GM12874 (cell line): Measurements from ENCODE around the gene MFSD6.

Source experiments
- TF ChIP-seq, protein P1 (sequence below): IDR thresholded peaks from 2 replicates; pipeline ENCODE4 v1.5.1; 2011; ENCODE audit warnings: low read depth, mild to moderate bottlenecking, control low read depth, low read length, moderate library complexity; ENCODE audit not compliant: insufficient read depth

The MFSD6 gene

DNA sequence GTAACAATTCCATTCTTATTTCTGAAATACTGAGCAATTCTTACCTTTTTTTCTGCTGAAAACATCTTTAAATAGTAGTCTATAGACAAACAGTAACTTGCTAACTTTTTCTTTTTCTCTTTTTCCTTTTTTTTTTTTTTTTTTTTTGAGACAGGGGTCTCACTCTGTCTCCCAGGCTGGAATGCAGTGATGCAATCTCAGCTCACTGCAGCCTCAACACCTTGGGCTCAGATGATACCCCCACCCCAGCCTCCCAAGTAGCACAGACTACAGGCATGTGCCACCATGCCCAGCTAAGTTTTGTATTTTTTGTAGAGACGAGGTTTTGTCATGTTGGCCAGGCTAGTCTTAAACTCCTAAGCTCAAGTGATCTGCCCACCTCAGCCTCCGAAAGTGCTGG, 42.2 kb downstream of the MFSD6 start:
- TF ChIP-seq, protein P1, sequence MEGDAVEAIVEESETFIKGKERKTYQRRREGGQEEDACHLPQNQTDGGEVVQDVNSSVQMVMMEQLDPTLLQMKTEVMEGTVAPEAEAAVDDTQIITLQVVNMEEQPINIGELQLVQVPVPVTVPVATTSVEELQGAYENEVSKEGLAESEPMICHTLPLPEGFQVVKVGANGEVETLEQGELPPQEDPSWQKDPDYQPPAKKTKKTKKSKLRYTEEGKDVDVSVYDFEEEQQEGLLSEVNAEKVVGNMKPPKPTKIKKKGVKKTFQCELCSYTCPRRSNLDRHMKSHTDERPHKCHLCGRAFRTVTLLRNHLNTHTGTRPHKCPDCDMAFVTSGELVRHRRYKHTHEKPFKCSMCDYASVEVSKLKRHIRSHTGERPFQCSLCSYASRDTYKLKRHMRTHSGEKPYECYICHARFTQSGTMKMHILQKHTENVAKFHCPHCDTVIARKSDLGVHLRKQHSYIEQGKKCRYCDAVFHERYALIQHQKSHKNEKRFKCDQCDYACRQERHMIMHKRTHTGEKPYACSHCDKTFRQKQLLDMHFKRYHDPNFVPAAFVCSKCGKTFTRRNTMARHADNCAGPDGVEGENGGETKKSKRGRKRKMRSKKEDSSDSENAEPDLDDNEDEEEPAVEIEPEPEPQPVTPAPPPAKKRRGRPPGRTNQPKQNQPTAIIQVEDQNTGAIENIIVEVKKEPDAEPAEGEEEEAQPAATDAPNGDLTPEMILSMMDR = no peak

DNA sequence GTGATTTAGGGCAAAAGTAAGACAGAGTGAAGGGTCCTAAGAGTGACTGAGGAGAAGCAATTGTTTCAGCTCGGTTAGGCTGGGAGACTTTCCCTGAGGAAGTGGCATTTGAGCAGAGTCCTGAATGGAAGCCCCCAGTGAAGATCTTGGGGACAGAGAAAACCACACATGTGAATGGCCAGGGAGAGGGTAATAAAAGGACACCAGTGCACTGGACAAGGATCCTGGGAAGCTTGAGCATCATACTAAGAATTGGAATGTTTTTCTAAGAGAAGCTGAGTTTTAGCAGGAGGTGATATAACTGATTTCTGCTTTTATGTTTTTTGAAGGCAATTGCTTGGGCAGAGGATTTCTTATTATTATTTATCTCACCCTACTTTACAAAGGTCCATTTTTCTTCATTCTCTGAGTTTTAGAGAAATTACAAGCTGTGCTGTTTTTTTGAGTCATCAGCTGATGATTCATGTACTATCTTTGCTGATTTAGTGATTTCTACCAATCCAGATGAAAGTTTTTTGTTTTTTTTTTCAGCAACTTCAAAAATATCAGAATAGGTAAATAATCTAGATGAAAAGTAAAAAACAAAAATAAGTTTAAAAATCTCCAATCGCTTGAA, 43.5 kb downstream of the MFSD6 start:
- TF ChIP-seq, protein P1 = no peak

DNA sequence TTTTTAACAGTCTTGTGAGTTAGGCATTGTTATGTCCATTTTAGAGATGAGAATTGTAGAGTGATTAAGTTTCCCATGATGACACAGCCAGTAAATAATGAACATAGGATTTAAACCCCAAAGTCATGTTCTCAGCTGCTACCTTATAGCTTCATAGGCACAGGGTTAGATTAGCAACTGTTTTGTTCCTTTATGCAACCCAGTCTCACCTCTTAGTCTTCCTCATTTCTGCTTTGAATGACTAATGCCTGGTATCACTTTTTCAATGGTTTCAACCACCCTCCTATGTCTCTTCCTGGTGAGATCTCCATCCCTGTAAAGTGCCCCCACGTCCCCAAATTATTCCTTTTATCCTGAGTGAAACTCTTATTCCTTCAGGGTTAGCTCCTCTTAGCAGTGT, 44.3 kb downstream of the MFSD6 start:
- TF ChIP-seq, protein P1 = no peak

DNA sequence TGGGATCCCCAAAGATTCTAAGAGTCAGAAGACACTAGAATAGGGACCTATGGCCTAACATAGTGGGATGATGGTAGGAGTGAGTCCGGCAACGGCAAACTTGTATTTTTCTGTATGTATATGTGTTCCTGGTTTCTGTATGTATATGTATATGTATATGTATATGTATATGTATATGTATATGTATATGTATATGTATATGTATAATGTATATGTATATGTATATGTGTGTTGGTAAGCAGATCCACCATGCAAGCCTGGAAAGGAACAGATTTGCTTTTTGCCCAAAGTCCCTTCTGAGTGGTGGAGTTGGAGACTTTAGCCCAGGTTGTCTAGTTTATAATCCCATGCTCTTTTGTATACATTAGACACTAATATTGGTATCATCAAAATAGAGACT, 46.6 kb downstream of the MFSD6 start:
- TF ChIP-seq, protein P1 = no peak

DNA sequence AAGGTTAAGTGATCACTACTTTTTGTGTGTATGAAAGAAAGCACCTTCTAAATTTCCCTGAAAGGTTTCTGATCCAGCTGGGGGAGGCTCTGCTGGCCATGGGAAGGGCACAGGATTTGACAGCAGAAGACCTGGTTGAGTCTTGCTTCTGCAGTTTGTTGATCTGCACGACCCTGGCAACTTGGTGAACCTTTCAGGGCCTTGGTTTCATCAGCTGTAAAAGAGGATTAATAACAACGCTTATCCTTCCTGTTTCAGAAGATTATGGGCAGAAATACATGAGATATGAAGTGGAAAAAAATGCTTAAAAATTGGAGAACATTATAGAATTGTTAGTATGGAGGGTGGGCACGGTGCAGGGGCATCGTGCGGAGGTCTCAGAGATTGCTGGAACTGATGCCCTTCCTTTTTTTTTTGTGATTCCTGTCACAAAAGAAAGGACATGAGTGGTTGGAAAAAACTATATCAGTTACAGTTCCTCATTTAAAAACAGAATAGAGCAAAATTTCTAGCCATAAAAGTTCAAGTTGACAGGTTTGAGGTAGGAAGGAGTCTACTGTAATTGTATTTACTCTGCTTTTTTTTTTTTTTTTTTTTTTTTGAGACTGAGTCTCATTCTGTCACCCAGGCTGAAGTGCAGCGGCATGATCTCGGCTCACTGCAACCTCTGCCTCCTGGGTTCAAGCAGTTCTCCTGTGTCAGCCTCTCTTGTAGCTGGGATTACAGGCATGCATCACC, 47.4 kb downstream of the MFSD6 start:
- TF ChIP-seq, protein P1 = no peak

DNA sequence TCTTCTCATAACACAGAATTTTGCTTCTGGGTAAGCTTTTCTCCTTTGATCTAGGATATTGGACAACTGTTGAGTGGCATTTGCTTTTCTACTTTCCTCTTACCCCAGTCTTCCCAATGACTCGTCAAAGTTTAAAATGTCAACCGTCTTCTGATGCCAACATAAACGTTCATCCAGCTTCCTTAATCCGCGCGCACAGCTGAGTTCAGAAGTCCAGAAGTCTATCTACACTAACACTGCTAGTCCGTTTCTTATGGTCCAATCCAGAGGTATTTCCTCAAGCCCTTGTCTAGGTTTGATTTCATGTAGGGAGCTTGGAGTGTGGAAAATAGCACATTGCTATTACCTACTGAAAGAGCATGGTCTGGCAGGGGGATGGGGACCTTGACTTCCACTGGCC, 48.7 kb downstream of the MFSD6 start:
- TF ChIP-seq, protein P1 = no peak

DNA sequence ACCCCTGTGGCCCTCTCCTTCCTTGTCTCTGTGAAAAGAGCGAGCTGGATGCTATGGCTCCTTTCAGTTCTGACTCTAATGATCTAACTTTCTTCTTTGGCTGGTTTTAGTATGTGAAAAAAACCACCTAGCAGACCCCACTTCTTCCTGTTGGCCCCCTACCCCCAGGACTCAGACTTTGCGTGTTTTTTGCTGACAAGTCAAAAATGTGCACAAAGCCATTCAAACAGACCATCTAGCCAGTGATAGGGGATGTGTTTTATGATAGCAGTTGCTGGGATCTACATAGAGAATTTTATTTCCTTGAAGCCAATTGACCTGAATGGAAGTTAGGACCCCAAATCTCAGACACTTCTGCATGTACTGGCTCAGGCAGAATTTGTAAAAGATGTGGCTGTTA, 49.1 kb downstream of the MFSD6 start:
- TF ChIP-seq, protein P1 = no peak
